Measurements from ENCODE around the gene TAPBP. TPM values are rescaled to one million over a fixed set of nuclear protein-coding genes. Genes with fewer than 3 reads are reported as not detected.

TAPBP gene
- total and polyA plus RNA-seq, 2 of the 8 experiments (the other 6 are each of a cell fraction or from before 2014, with no cell fraction given), result 24.5 to 35.4 TPM

DNA sequence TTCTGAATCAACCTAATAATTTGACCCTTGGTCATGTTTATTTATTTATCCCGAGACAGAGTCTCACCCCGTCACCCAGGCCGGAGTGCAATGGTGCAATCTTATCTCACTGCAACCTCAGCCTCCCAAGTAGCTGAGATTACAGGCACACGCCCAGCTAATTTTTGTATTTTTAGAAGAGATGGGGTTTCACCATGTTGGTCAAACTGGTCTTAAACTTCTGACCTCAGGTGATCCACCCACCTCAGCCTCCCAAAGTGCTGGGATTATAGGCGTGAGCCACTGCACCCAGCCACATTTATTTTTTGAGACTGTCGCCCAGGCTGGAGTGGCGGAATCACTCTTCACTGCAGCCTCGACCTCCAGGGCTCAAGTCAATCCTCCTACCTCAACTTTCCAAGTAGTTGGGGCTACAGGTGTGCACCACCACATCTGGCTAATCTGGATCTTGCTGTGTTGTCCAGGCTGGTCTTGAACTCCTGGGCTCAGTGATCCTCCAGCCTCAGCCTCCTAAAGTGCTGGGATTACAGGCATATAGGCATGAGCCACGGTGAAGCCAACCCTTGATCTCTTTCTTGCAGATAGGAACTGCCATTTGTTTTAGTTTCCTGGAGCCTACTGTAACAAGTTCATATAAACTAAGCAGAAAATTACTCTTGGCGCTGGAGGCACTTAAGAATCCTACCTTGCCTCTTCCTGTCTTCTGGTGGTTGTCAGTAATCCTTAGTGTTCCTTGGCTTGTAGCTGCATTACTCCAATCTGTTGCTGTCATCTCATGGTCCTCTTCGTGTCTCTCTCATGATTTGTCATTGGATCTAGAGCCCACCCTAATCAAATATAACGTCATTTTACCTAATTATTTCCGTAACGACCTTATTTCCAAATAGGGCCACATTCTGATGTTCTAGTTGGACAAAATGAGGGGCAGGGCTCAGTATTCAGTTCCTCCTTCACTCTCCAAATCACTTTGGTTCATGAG lies 39.7 kb downstream of the TAPBP start:
- Histone ChIP-seq H2AFZ (ENCODE audit: low read length) (no peak overlapping the region), H2AK5ac (ENCODE audit: low read depth, low read length) (no peak overlapping the region), H3K9ac (replicated peaks in 1 of 4; ENCODE audit: extremely low read depth in 1 of 4, low read depth in 3 of 4, low read length in 3 of 4) (peak overlapping the region in 3 of 4 experiments; percentile 40 to 63 (median 58); a peak in 5 of 7 replicates), H3K4me1 (replicated peaks in 1 of 4; ENCODE audit: control insufficient read depth in 3 of 4, insufficient read depth in 4 of 4, low read length in 3 of 4) (peaks cover 0 to 32% (median 11%) of the 10 kb centered on the region in 4 experiments), H3K79me1 (ENCODE audit: low read depth, low read length) (peaks cover 6% of the 10 kb centered on the region; the same call in 1 of the 2 replicates), H3K23ac (ENCODE audit: insufficient read length) (no peak overlapping the region), H3K56ac (replicated peaks; ENCODE audit: insufficient read length, low read depth, low read length) (no peak overlapping the region), H2BK5ac (ENCODE audit: low read depth, low read length) (no peak overlapping the region), H2BK20ac (ENCODE audit: low read length) (no peak overlapping the region), H3K14ac (ENCODE audit: insufficient read length) (no peak overlapping the region), H4K5ac (ENCODE audit: insufficient read length, low read depth, low read length) (no peak overlapping the region), H3K4ac (replicated peaks; ENCODE audit: insufficient read length, low read depth, low read length) (no peak overlapping the region), H3K4me3 (ENCODE audit: extremely low read depth in 1 of 4, insufficient read depth in 2 of 4, low read depth in 3 of 4, low read length in 4 of 4) (peak overlapping the region; percentile 26 to 100 (median 90); a peak in 7 of 8 replicates), H3K23me2 (ENCODE audit: low read depth, low read length) (peaks cover 22% of the 10 kb centered on the region), H3K4me2 (ENCODE audit: insufficient read depth in 1 of 2, low read depth in 2 of 2, low read length in 2 of 2) (peak overlapping the region; percentile 86 to 96), H3K27ac (ENCODE audit: low read depth, low read length) (peak overlapping the region; percentile 52; the same call in 1 of the 2 replicates), H4K91ac (replicated peaks; ENCODE audit: insufficient read length, low read length) (no peak overlapping the region), H2BK15ac (ENCODE audit: low read length) (no peak overlapping the region), H3K36me3 (ENCODE audit: control insufficient read depth in 2 of 4, insufficient read depth in 4 of 4, low read length in 3 of 4) (peaks cover 16 to 45% (median 34%) of the 10 kb centered on the region in 4 experiments; a peak in 7 of 8 replicates), H2BK12ac (ENCODE audit: low read depth, low read length) (no peak overlapping the region), H3K27me3 (replicated peaks in 1 of 4; ENCODE audit: control insufficient read depth in 3 of 4, extremely low read depth in 1 of 4, insufficient read depth in 3 of 4, low read length in 3 of 4) (no peaks in the 10 kb centered on the region), H2BK120ac (replicated peaks; ENCODE audit: low read depth, low read length) (no peak overlapping the region), H3K9me3 (ENCODE audit: insufficient read depth in 2 of 2, low read depth in 1 of 2, low read length in 1 of 2) (no peaks in the 10 kb centered on the region), H3K79me2 (ENCODE audit: control insufficient read depth in 1 of 2, insufficient read depth in 2 of 2, low read length in 2 of 2) (peaks cover 26 to 43% of the 10 kb centered on the region in 2 experiments), H4K8ac (ENCODE audit: extremely low read depth, insufficient read depth, low read length) (no peak overlapping the region), H3K18ac (ENCODE audit: extremely low read depth, low read length) (no peak overlapping the region), H4K20me1 (replicated peaks in 1 of 2; ENCODE audit: control insufficient read depth in 1 of 2, insufficient read depth in 2 of 2, low read length in 2 of 2) (peaks cover 9 to 17% of the 10 kb centered on the region in 2 experiments)
- FAIRE-seq (no peak), DNase-seq (ENCODE audit: low read depth in 1 of 2, low spot score in 2 of 2) (no peak)
- ChIA-PET CTCF (ENCODE audit: partially characterized antibody) (interaction anchor here (0.6 kb wide), 1 partner anchor 1703 kb away, joined by 3 read pairs; no protein-coding TSS in a partner anchor), POLR2A (ENCODE audit: partially characterized antibody) (interaction anchor here (0.6 to 12.0 kb wide), 8 partner anchors 9 to 321 kb away, joined by 3 to 337 read pairs (median 3); partner anchors contain the start of genes PFDN6, RGL2 and WDR46)
- 85% methylated on average over 14 of the region's 14 CpGs; no CpG with 5 or more reads in 1 of the 2 experiments for WGBS, 2 experiments (ENCODE audit: extremely low coverage in 1 of 2, insufficient coverage in 1 of 2, insufficient read length in 1 of 2, insufficient replicate concordance in 2 of 2, low coverage in 1 of 2, low lambda C conversion rate in 2 of 2, missing lambda C conversion rate in 1 of 2)
- TF ChIP-seq SAP30 (IDR thresholded peaks at IDR 0.05; ENCODE audit: insufficient read depth, insufficient replicate concordance, low read length) (no peak), POLR2AphosphoS5 (IDR thresholded peaks at IDR 0.05; ENCODE audit: low read depth, low read length) (peak; percentile 85), POLR2A (IDR thresholded peaks at IDR 0.05; ENCODE audit: control extremely low read depth in 1 of 2, low read depth in 2 of 2, low read length in 2 of 2) (peak in 1 of 2 experiments; percentile 50; a peak in 2 of 3 replicates)

Data from H1 (cell line).